HFFc6 (cell line): ENCODE results near the gene GPR35. TPM values are rescaled to one million over a fixed set of nuclear protein-coding genes. Genes with fewer than 3 reads are reported as not detected.

Source experiments
- DNase-seq: peaks from one replicate; pipeline ENCODE4 v3.0.0-alpha.2; 2018
- H3K27ac Mint-ChIP-seq: 2 replicates; pipeline ENCODE4 v1.8.0; 2020; ENCODE audit warnings: mild to moderate bottlenecking, mixed read lengths
- H3K27me3 Mint-ChIP-seq: 2 replicates; pipeline ENCODE4 v1.8.0; 2021; ENCODE audit warnings: mild to moderate bottlenecking, moderate library complexity, mixed read lengths; ENCODE audit not compliant: insufficient read depth
- H3K36me3 Mint-ChIP-seq: 2 replicates; pipeline ENCODE4 v1.8.0; 2021; ENCODE audit warnings: low read depth, mixed read lengths
- H3K4me1 Mint-ChIP-seq: 2 replicates; pipeline ENCODE4 v1.8.0; 2020; ENCODE audit warnings: low read depth, mixed read lengths
- H3K4me3 Mint-ChIP-seq: 2 replicates; pipeline ENCODE4 v1.8.0; 2020; ENCODE audit warnings: mild to moderate bottlenecking, moderate library complexity, mixed read lengths
- H3K9me3 Mint-ChIP-seq: 2 replicates; pipeline ENCODE4 v1.8.0; 2020; ENCODE audit warnings: mild to moderate bottlenecking, mixed read lengths
- total RNA-seq, 6 experiments: library from RNA; stranded (reverse); fragmentation: NEBNext Ultra II Directional; extraction: Animal tissue kit (Norgen Biotek cat#: 25700); gene quantifications; 2 replicates in 1 of 6; 3 replicates in 5 of 6; pipeline ENCODE4 v1.2.3, GENCODE V29; 2021
- TF ChIP-seq, protein P1 (sequence below): fragments of 200-600 bp; sonication (generic); IDR thresholded peaks from 2 replicates; pipeline ENCODE4 v1.5.0; 2021; ENCODE audit warnings: antibody characterized with exemption, mild to moderate bottlenecking

GPR35 gene
- total RNA-seq, 6 experiments from 2014 or later: 0.11 to 0.28 (median 0.14) TPM; not detected in 3

DNA sequence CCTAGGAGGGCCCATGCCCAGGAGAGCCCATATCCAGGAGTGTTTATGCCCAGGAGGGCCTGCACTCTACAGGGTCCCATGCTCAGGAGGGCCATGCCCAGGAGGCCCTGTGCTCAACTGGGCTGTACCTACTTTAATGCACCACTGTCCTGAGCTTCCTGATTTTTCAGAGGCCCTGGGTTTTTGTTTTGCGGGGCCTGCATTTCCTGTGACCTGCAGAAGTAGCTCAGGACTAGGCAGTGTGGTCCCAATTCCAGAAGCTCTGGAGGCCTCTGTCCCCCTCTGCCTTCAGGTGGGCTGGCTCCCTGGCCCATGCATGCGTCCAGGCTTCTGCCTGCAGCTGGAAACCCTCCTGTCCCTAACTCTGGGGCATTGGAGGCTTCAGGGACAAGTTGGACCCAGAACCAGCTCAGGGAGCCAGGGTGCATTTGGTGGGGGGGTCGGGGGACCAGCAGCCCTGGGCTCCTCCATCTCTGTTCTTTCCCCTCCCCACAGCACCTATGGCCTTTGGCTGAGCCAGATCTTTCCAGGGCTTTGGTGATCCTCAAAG lies 10.8 kb downstream of the GPR35 start:
- H3K27me3 Mint-ChIP-seq: peaks cover 16% of the 10 kb centered on the region
- H3K4me1 Mint-ChIP-seq: no peaks in the 10 kb centered on the region
- H3K27ac Mint-ChIP-seq: no peak overlapping the region
- TF ChIP-seq, protein P1, sequence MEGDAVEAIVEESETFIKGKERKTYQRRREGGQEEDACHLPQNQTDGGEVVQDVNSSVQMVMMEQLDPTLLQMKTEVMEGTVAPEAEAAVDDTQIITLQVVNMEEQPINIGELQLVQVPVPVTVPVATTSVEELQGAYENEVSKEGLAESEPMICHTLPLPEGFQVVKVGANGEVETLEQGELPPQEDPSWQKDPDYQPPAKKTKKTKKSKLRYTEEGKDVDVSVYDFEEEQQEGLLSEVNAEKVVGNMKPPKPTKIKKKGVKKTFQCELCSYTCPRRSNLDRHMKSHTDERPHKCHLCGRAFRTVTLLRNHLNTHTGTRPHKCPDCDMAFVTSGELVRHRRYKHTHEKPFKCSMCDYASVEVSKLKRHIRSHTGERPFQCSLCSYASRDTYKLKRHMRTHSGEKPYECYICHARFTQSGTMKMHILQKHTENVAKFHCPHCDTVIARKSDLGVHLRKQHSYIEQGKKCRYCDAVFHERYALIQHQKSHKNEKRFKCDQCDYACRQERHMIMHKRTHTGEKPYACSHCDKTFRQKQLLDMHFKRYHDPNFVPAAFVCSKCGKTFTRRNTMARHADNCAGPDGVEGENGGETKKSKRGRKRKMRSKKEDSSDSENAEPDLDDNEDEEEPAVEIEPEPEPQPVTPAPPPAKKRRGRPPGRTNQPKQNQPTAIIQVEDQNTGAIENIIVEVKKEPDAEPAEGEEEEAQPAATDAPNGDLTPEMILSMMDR: no peak
- H3K4me3 Mint-ChIP-seq: no peak overlapping the region
- peaks cover 11% of the 10 kb centered on the region for H3K36me3 Mint-ChIP-seq
- no peak for DNase-seq
- H3K9me3 Mint-ChIP-seq: peaks cover 36% of the 10 kb centered on the region

DNA sequence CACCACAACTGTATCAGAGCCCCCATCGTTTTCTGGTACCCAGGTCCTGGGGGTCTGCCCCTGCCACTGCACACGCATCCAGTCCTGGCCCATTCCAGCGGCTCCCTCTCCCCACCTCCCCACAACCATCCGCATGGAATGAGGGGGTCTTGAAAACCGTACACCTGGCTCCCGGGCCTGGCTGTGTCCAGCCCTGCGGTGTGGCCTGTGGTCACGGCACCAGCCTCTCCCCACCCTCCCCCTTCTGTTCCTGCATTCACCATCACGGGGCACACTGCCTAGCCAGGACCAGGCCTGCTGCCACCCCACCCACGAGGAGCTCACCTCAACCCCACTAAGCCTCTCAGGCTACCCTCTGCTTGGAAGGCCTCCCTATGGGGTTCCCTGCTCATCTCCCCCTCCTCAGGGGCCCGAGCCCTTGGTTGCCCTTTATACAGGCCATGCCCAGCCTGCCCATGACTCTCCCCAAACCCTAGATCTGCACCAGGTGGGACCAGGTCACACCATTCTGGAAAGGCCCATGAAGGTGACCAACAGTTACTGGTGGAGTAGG lies 11.4 kb downstream of the GPR35 start:
- Mint-ChIP-seq H3K27me3 (peaks cover 16% of the 10 kb centered on the region), H3K4me1 (no peaks in the 10 kb centered on the region), H3K9me3 (peaks cover 34% of the 10 kb centered on the region), H3K4me3 (no peak overlapping the region), H3K36me3 (peaks cover 11% of the 10 kb centered on the region), H3K27ac (no peak overlapping the region)
- no peak for DNase-seq
- TF ChIP-seq, protein P1: no peak

DNA sequence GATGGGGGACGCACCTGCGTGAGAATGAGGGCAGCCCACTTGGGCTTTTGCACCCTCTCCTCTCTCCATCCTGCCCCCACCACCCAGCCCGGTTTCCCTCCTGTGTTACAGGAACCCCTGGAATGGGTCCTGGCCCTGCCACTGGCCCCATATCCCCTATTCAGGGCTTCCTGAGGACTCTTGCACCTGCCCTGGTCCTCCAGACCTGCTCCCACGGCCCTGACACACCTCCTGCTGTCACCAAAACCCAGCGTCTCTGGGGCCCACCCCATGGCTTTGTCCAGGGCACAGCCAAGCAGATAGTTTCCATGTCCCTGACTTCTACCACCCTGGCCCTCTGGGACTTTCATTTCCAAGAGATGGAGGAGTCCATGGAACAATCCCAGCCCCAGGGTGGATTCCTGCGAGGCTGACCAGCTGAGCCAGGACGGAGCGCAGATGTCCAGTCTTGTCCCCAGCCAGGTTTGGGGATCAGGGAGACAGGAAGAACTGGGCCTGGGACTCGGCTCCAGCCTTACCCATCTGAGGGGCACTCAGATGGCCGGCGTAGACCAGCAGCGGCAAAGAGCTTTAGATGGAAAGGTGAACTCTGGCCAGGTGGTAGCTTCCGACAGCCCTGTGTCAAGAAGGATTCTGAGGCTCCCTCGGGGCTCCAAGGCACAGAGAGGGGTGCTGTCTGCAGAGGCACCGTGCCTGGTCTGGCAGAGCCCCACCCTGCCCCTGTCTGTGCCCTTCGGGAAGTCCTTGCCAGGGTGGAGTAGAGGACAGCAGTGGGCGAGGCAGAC lies 12.0 kb downstream of the GPR35 start:
- peaks cover 28% of the 10 kb centered on the region for H3K9me3 Mint-ChIP-seq
- no peak overlapping the region for H3K27ac Mint-ChIP-seq
- H3K4me3 Mint-ChIP-seq: no peak overlapping the region
- DNase-seq: no peak
- H3K4me1 Mint-ChIP-seq: no peaks in the 10 kb centered on the region
- TF ChIP-seq, protein P1: no peak
- peaks cover 11% of the 10 kb centered on the region for H3K36me3 Mint-ChIP-seq
- peaks cover 16% of the 10 kb centered on the region for H3K27me3 Mint-ChIP-seq

DNA sequence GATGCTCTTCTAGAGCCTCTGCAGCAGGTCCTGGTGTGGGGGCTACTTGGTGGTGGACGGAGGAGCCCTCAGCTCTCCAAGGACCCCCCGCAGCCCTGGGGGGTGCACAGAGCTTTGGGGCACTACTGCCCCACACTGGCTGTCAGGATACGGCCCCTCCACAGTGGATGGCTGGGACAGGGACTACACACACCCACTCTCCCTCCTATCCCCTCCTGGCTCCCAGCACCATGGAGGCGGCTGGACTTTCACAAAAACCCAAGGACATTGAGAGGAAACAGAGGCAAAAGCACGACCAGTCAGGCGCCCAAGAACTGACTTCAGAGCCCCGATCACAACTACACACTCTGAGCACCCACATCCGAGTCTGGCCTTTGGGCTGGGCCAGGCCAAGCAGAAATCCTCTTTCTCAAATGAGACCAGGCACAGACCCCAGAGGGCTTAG lies 12.6 kb downstream of the GPR35 start:
- no peak for DNase-seq
- Mint-ChIP-seq H3K4me3 (no peak overlapping the region), H3K27me3 (peaks cover 16% of the 10 kb centered on the region), H3K4me1 (no peaks in the 10 kb centered on the region), H3K36me3 (peaks cover 9% of the 10 kb centered on the region), H3K27ac (no peak overlapping the region), H3K9me3 (peaks cover 21% of the 10 kb centered on the region)
- TF ChIP-seq, protein P1: no peak

DNA sequence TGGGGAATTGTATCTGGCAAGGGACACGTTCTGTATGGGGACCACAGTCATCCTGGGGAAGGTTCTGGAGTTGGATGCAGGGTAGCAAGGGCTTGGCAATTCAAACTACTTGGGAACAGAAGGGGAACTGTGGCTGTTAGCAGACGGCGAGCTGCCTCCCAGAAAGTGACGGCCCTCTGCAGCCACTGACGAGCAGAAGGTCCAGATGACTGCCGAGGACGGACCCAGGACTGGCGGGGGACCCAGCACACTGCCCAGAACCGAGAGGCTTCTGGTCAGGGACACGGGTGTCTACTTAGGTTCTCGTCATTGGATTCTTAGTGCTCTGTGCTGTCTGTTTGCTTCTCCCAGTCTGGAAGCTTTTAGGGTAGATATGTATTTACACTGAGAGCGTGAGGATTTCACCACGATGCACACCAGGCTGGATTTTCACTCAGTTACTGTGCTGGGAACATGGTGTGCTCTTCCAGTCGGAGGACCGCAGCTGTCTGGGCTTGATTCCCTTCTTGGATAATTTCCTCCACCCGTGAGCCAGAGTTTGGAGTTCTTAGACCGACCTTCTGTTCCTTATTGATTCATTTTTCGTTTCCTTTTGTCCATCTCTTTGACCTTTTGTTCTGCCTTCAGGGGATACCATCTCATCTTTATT lies 13.4 kb downstream of the GPR35 start:
- peaks cover 2% of the 10 kb centered on the region for H3K36me3 Mint-ChIP-seq
- H3K4me3 Mint-ChIP-seq: no peak overlapping the region
- peaks cover 14% of the 10 kb centered on the region for H3K9me3 Mint-ChIP-seq
- H3K27ac Mint-ChIP-seq: no peak overlapping the region
- no peak for DNase-seq
- TF ChIP-seq, protein P1: no peak
- no peaks in the 10 kb centered on the region for H3K4me1 Mint-ChIP-seq
- peaks cover 20% of the 10 kb centered on the region for H3K27me3 Mint-ChIP-seq
